GM23338 (cell line): Measurements from ENCODE around the gene ZBTB7C. TPM values are rescaled to one million over a fixed set of nuclear protein-coding genes. Genes with fewer than 3 reads are reported as not detected.

ENCODE experiments used
- ATAC-seq: fragments of 200-7000 bp; cut with Tn5 transposase; 3 replicates; pipeline ENCODE4 v1.9.1; 2020
- DNase-seq: peaks from one replicate; pipeline ENCODE4 v3.0.0-alpha.2; 2015; ENCODE audit warnings: low spot score
- H2AFZ ChIP-seq: fragments of 200-600 bp; sonication (generic); 2 replicates; pipeline ENCODE4 v1.8.0; 2016; ENCODE audit warnings: antibody characterized with exemption, mild to moderate bottlenecking, moderate library complexity
- H3F3A ChIP-seq: fragments of 200-600 bp; sonication (generic); replicated peaks from 2 replicates; pipeline ENCODE4 v1.8.0; 2017; ENCODE audit warnings: antibody characterized with exemption, mixed run types, low read depth
- H3K27ac ChIP-seq: fragments of 200-600 bp; sonication (generic); 2 replicates; pipeline ENCODE4 v1.6.1; 2016; ENCODE audit warnings: low read depth
- H3K27me3 ChIP-seq: fragments of 200-600 bp; sonication (generic); 2 replicates; pipeline ENCODE4 v1.8.0; 2016; ENCODE audit warnings: mild to moderate bottlenecking, mixed run types, moderate library complexity; ENCODE audit not compliant: insufficient read depth
- H3K36me3 ChIP-seq: fragments of 200-600 bp; sonication (generic); 2 replicates; pipeline ENCODE4 v1.8.0; 2016; ENCODE audit warnings: mild to moderate bottlenecking; ENCODE audit not compliant: insufficient read depth
- H3K4me1 ChIP-seq: fragments of 200-600 bp; sonication (generic); 2 replicates; pipeline ENCODE4 v1.8.0; 2016; ENCODE audit warnings: mild to moderate bottlenecking, moderate library complexity; ENCODE audit not compliant: insufficient read depth
- H3K4me2 ChIP-seq: fragments of 200-600 bp; sonication (generic); 2 replicates; pipeline ENCODE4 v1.7.1; 2017; ENCODE audit warnings: mixed run types
- H3K4me3 ChIP-seq: fragments of 200-600 bp; sonication (generic); 2 replicates; pipeline ENCODE4 v1.6.1; 2016; ENCODE audit warnings: mixed run types
- H3K79me2 ChIP-seq: fragments of 200-600 bp; sonication (generic); replicated peaks from 2 replicates; pipeline ENCODE4 v1.8.0; 2017; ENCODE audit warnings: mild to moderate bottlenecking; ENCODE audit not compliant: insufficient read depth
- H3K9me2 ChIP-seq: fragments of 200-600 bp; sonication (generic); 2 replicates; pipeline ENCODE4 v1.8.0; 2017; ENCODE audit not compliant: insufficient read depth
- H4K20me1 ChIP-seq: fragments of 200-600 bp; sonication (generic); replicated peaks from 2 replicates; pipeline ENCODE4 v1.8.0; 2017; ENCODE audit warnings: mild to moderate bottlenecking; ENCODE audit not compliant: insufficient read depth
- H3K27ac Mint-ChIP-seq: 2 replicates; pipeline ENCODE4 v1.8.0; 2020; ENCODE audit warnings: inconsistent platforms, mild to moderate bottlenecking, moderate library complexity, mixed read lengths
- H3K27me3 Mint-ChIP-seq: 3 replicates; pipeline ENCODE4 v1.8.0; 2022; ENCODE audit warnings: low read depth, mild to moderate bottlenecking, moderate library complexity, mixed read lengths, inconsistent platforms; ENCODE audit not compliant: insufficient read depth, poor library complexity
- H3K36me3 Mint-ChIP-seq: 3 replicates; pipeline ENCODE4 v1.8.0; 2021; ENCODE audit warnings: low read depth, mild to moderate bottlenecking, inconsistent platforms, moderate library complexity, mixed read lengths
- H3K4me1 Mint-ChIP-seq: 3 replicates; pipeline ENCODE4 v1.8.0; 2020; ENCODE audit warnings: mild to moderate bottlenecking, inconsistent platforms, mixed read lengths
- H3K4me3 Mint-ChIP-seq: 3 replicates; pipeline ENCODE4 v1.8.0; 2021; ENCODE audit warnings: moderate library complexity, mild to moderate bottlenecking, inconsistent platforms, mixed read lengths
- H3K9me3 Mint-ChIP-seq: 3 replicates; pipeline ENCODE4 v1.8.0; 2020; ENCODE audit warnings: moderate library complexity, mild to moderate bottlenecking, inconsistent platforms, mixed read lengths
- CREB1 ChIP-seq: fragments of 250-450 bp; sonication (Bioruptor Pico); IDR thresholded peaks from 2 replicates; pipeline ENCODE4 v1.5.0; 2020; ENCODE audit warnings: low read depth, mild to moderate bottlenecking, moderate library complexity
- EZH2 ChIP-seq: fragments of 200-600 bp; sonication (generic); IDR thresholded peaks from one replicate; pipeline ENCODE4 v1.8.0; 2017; ENCODE audit warnings: antibody characterized with exemption, mild to moderate bottlenecking, low read depth; ENCODE audit not compliant: unreplicated experiment
- EZH2phosphoT487 ChIP-seq: fragments of 200-600 bp; sonication (generic); IDR thresholded peaks from one replicate; pipeline ENCODE4 v1.8.1; 2018; ENCODE audit warnings: antibody characterized with exemption; ENCODE audit not compliant: unreplicated experiment
- JUNB ChIP-seq: IDR thresholded peaks from one replicate; pipeline ENCODE4 v1.6.1; 2016; ENCODE audit warnings: antibody characterized with exemption; ENCODE audit not compliant: unreplicated experiment
- NANOG ChIP-seq: IDR thresholded peaks from 2 replicates; pipeline ENCODE4 v1.6.1; 2016; ENCODE audit warnings: antibody characterized with exemption, borderline replicate concordance
- POLR2AphosphoS5 ChIP-seq: IDR thresholded peaks from 2 replicates; pipeline ENCODE4 v1.6.1; 2016; ENCODE audit warnings: antibody characterized with exemption, low read depth
- REST ChIP-seq: IDR thresholded peaks from one replicate; pipeline ENCODE4 v1.6.1; 2018; ENCODE audit warnings: antibody characterized with exemption; ENCODE audit not compliant: unreplicated experiment
- STAT1 ChIP-seq: IDR thresholded peaks from one replicate; pipeline ENCODE4 v1.6.1; 2016; ENCODE audit warnings: antibody characterized with exemption; ENCODE audit not compliant: unreplicated experiment
- ZNF114 ChIP-seq: fragments of 250-450 bp; sonication (Bioruptor Pico); IDR thresholded peaks from 2 replicates; pipeline ENCODE4 v1.5.0; 2020; ENCODE audit warnings: mild to moderate bottlenecking, moderate library complexity
- ZNF331 ChIP-seq: fragments of 250-450 bp; sonication (Bioruptor Pico); IDR thresholded peaks from 2 replicates; pipeline ENCODE4 v1.5.0; 2020; ENCODE audit warnings: low read depth, mild to moderate bottlenecking, moderate library complexity
- polyA plus RNA-seq: library from polyadenylated mRNA; unstranded; fragments of >200 nt; fragmentation: Nextera tagmentation; extraction: Ambion mirVana; gene quantifications from 2 replicates; pipeline ENCODE4 v1.2.1, GENCODE V29; 2016
- total RNA-seq: library from RNA; depleted of rRNA; stranded (reverse); fragments of >200 nt; shearing (Covaris generic); gene quantifications from 2 replicates; pipeline ENCODE4 v1.2.3, GENCODE V29; 2014
- TF ChIP-seq, protein P1 (sequence below): IDR thresholded peaks from 2 replicates; pipeline ENCODE4 v1.6.1; 2016; ENCODE audit warnings: antibody characterized with exemption
- TF ChIP-seq, protein P2 (sequence below), 2 experiments: fragments of 200-600 bp in 1 of 2; sonication (generic) in 1 of 2; conservative IDR thresholded peaks; 2 replicates each; pipeline versions ENCODE4 v1.5.1 to v1.6.1; 2016 to 2017; ENCODE audit warnings: antibody characterized with exemption in 2 of 2, low read depth in 2 of 2, mild to moderate bottlenecking in 2 of 2, moderate library complexity in 1 of 2
- TF ChIP-seq, protein P3 (sequence below): fragments of 250-450 bp; sonication (Bioruptor Pico); IDR thresholded peaks from 2 replicates; pipeline ENCODE4 v1.5.0; 2020; ENCODE audit warnings: mild to moderate bottlenecking, moderate library complexity

ZBTB7C gene
- total and polyA plus RNA-seq, 2 experiments from 2014 or later, result 0.03 to 0.14 TPM

- H3K79me2 ChIP-seq, result no peaks in the 10 kb centered on the region
- Mint-ChIP-seq H3K27ac (no peak overlapping the region), H3K36me3 (no peaks in the 10 kb centered on the region; the same call in 2 of the 3 replicates), H3K4me3 (no peak overlapping the region), H3K4me1 (no peaks in the 10 kb centered on the region; the same call in 2 of the 3 replicates), H3K9me3 (peaks cover 3% of the 10 kb centered on the region; the same call in 1 of the 3 replicates), H3K27me3 (no peaks in the 10 kb centered on the region)
- 0 out of 2 replicates have a peak overlapping the region, but pooled peaks have one; percentile 38 for H2AFZ ChIP-seq
- no peak for ATAC-seq
- TF ChIP-seq NANOG (no peak), CREB1 (CRISPR knock-in tag) (no peak), STAT1 (no peak), EZH2phosphoT487 (no peak), JUNB (no peak), REST (no peak), ZNF114 (CRISPR knock-in tag) (no peak), ZNF331 (CRISPR knock-in tag) (no peak), EZH2 (no peak), POLR2AphosphoS5 (no peak)
- TF ChIP-seq, protein P1, sequence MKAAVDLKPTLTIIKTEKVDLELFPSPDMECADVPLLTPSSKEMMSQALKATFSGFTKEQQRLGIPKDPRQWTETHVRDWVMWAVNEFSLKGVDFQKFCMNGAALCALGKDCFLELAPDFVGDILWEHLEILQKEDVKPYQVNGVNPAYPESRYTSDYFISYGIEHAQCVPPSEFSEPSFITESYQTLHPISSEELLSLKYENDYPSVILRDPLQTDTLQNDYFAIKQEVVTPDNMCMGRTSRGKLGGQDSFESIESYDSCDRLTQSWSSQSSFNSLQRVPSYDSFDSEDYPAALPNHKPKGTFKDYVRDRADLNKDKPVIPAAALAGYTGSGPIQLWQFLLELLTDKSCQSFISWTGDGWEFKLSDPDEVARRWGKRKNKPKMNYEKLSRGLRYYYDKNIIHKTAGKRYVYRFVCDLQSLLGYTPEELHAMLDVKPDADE, result no peak
- TF ChIP-seq, protein P2, sequence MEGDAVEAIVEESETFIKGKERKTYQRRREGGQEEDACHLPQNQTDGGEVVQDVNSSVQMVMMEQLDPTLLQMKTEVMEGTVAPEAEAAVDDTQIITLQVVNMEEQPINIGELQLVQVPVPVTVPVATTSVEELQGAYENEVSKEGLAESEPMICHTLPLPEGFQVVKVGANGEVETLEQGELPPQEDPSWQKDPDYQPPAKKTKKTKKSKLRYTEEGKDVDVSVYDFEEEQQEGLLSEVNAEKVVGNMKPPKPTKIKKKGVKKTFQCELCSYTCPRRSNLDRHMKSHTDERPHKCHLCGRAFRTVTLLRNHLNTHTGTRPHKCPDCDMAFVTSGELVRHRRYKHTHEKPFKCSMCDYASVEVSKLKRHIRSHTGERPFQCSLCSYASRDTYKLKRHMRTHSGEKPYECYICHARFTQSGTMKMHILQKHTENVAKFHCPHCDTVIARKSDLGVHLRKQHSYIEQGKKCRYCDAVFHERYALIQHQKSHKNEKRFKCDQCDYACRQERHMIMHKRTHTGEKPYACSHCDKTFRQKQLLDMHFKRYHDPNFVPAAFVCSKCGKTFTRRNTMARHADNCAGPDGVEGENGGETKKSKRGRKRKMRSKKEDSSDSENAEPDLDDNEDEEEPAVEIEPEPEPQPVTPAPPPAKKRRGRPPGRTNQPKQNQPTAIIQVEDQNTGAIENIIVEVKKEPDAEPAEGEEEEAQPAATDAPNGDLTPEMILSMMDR (conservative IDR thresholded peaks at IDR 0.05; ENCODE audit: low read depth in 2 of 2), result no peak
- TF ChIP-seq, protein P3, sequence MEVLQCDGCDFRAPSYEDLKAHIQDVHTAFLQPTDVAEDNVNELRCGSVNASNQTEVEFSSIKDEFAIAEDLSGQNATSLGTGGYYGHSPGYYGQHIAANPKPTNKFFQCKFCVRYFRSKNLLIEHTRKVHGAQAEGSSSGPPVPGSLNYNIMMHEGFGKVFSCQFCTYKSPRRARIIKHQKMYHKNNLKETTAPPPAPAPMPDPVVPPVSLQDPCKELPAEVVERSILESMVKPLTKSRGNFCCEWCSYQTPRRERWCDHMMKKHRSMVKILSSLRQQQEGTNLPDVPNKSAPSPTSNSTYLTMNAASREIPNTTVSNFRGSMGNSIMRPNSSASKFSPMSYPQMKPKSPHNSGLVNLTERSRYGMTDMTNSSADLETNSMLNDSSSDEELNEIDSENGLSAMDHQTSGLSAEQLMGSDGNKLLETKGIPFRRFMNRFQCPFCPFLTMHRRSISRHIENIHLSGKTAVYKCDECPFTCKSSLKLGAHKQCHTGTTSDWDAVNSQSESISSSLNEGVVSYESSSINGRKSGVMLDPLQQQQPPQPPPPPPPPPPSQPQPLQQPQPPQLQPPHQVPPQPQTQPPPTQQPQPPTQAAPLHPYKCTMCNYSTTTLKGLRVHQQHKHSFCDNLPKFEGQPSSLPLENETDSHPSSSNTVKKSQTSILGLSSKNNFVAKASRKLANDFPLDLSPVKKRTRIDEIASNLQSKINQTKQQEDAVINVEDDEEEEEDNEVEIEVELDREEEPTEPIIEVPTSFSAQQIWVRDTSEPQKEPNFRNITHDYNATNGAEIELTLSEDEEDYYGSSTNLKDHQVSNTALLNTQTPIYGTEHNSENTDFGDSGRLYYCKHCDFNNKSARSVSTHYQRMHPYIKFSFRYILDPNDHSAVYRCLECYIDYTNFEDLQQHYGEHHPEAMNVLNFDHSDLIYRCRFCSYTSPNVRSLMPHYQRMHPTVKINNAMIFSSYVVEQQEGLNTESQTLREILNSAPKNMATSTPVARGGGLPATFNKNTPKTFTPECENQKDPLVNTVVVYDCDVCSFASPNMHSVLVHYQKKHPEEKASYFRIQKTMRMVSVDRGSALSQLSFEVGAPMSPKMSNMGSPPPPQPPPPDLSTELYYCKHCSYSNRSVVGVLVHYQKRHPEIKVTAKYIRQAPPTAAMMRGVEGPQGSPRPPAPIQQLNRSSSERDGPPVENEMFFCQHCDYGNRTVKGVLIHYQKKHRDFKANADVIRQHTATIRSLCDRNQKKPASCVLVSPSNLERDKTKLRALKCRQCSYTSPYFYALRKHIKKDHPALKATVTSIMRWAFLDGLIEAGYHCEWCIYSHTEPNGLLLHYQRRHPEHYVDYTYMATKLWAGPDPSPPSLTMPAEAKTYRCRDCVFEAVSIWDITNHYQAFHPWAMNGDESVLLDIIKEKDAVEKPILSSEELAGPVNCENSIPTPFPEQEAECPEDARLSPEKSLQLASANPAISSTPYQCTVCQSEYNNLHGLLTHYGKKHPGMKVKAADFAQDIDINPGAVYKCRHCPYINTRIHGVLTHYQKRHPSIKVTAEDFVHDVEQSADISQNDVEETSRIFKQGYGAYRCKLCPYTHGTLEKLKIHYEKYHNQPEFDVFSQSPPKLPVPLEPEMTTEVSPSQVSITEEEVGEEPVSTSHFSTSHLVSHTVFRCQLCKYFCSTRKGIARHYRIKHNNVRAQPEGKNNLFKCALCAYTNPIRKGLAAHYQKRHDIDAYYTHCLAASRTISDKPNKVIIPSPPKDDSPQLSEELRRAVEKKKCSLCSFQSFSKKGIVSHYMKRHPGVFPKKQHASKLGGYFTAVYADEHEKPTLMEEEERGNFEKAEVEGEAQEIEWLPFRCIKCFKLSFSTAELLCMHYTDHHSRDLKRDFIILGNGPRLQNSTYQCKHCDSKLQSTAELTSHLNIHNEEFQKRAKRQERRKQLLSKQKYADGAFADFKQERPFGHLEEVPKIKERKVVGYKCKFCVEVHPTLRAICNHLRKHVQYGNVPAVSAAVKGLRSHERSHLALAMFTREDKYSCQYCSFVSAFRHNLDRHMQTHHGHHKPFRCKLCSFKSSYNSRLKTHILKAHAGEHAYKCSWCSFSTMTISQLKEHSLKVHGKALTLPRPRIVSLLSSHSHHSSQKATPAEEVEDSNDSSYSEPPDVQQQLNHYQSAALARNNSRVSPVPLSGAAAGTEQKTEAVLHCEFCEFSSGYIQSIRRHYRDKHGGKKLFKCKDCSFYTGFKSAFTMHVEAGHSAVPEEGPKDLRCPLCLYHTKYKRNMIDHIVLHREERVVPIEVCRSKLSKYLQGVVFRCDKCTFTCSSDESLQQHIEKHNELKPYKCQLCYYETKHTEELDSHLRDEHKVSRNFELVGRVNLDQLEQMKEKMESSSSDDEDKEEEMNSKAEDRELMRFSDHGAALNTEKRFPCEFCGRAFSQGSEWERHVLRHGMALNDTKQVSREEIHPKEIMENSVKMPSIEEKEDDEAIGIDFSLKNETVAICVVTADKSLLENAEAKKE, result no peak
- H3K27ac ChIP-seq, result no peak overlapping the region
- H3K9me2 ChIP-seq, result no peaks in the 10 kb centered on the region
- no peaks in the 10 kb centered on the region for H4K20me1 ChIP-seq
- no peak overlapping the region for H3K4me2 ChIP-seq
- no peaks in the 10 kb centered on the region for H3K36me3 ChIP-seq
- no peaks in the 10 kb centered on the region for H3K4me1 ChIP-seq
- H3K27me3 ChIP-seq, result no peaks in the 10 kb centered on the region
- H3K4me3 ChIP-seq, result no peak overlapping the region
- no peaks in the 10 kb centered on the region for H3F3A ChIP-seq
- no peak for DNase-seq
Observed at GRCh38 chr18:48260237-48260636, 148.9 kb downstream of the ZBTB7C start.
